PC-9 (cell line): Measurements from ENCODE around the gene HOXA5. TPM values are rescaled to one million over a fixed set of nuclear protein-coding genes. Genes with fewer than 3 reads are reported as not detected.

ENCODE experiments used
- BruUV-seq: library from RNA; stranded (reverse); fragments of 400-500 nt; replicated peaks from 2 replicates; lab custom pipeline; 2021; lab: Mats Ljungman, UMichigan
- CTCF ChIA-PET: fragments of 300-600 bp; sonication (Branson Sonifier 250); formaldehyde crosslinking; loops from one replicate; lab custom pipeline; 2022; ENCODE audit warnings: antibody characterized with exemption; lab: Charles Lee
- POLR2A ChIA-PET: fragments of 300-600 bp; sonication (Branson Sonifier 250); formaldehyde crosslinking; loops from one replicate; lab custom pipeline; 2022; ENCODE audit warnings: antibody characterized with exemption; ENCODE audit not compliant: unreplicated experiment; lab: Charles Lee
- DNase-seq, 2 experiments: peaks; one replicate each; pipeline versions ENCODE4 v3.0.0 to v3.0.0-alpha.2; 2015 to 2022; ENCODE audit warnings: mixed read lengths in 1 of 2
- H2AFZ ChIP-seq: fragments of 200-600 bp; sonication (generic); 2 replicates; pipeline ENCODE4 v1.8.1; 2017; ENCODE audit warnings: antibody characterized with exemption
- H3F3A ChIP-seq: fragments of 200-600 bp; sonication (generic); 2 replicates; pipeline ENCODE4 v1.8.1; 2017; ENCODE audit warnings: antibody characterized with exemption, mild to moderate bottlenecking, low read depth; ENCODE audit not compliant: insufficient read depth
- H3K27ac ChIP-seq: fragments of 200-600 bp; sonication (generic); 2 replicates; pipeline ENCODE4 v1.6.1; 2016; ENCODE audit warnings: mixed run types
- H3K27me3 ChIP-seq: fragments of 200-600 bp; sonication (generic); 2 replicates; pipeline ENCODE4 v1.6.1; 2016; ENCODE audit warnings: low read depth, mixed run types; ENCODE audit not compliant: insufficient read depth
- H3K36me3 ChIP-seq: fragments of 200-600 bp; sonication (generic); 2 replicates; pipeline ENCODE4 v1.6.1; 2016; ENCODE audit warnings: low read depth, mixed run types
- H3K4me1 ChIP-seq: fragments of 200-600 bp; sonication (generic); replicated peaks from 2 replicates; pipeline ENCODE4 v1.6.1; 2016; ENCODE audit warnings: mixed run types; ENCODE audit not compliant: insufficient read depth
- H3K4me2 ChIP-seq: fragments of 200-600 bp; sonication (generic); 2 replicates; pipeline ENCODE4 v1.6.1; 2017; ENCODE audit warnings: mixed run types
- H3K4me3 ChIP-seq: fragments of 200-600 bp; sonication (generic); 2 replicates; pipeline ENCODE4 v1.6.1; 2016; ENCODE audit warnings: mixed run types
- H3K79me2 ChIP-seq: fragments of 200-600 bp; sonication (generic); 2 replicates; pipeline ENCODE4 v1.6.1; 2017; ENCODE audit warnings: low read depth, mixed run types
- H3K9me2 ChIP-seq: fragments of 200-600 bp; sonication (generic); 2 replicates; pipeline ENCODE4 v1.8.1; 2017; ENCODE audit warnings: mild to moderate bottlenecking; ENCODE audit not compliant: insufficient read depth
- H3K9me3 ChIP-seq: fragments of 200-600 bp; sonication (generic); 2 replicates; pipeline ENCODE4 v1.8.1; 2016; ENCODE audit warnings: low read depth; ENCODE audit not compliant: insufficient read depth
- H4K20me1 ChIP-seq: fragments of 200-600 bp; sonication (generic); 2 replicates; pipeline ENCODE4 v1.8.1; 2017; ENCODE audit not compliant: insufficient read depth
- EZH2 ChIP-seq: fragments of 200-600 bp; sonication (generic); IDR thresholded peaks from 2 replicates; pipeline ENCODE4 v1.8.0; 2017; ENCODE audit warnings: antibody characterized with exemption, low read depth
- intact Hi-C: fragments of 100-400 bp; cut with micrococcal nuclease; formaldehyde crosslinking; loops from one replicate; pipeline ENCODE4 v1.10.0; 2022; ENCODE audit not compliant: unreplicated experiment
- total RNA-seq: library from RNA; stranded (reverse); gene quantifications from 2 replicates; pipeline ENCODE4 v1.2.3, GENCODE V29; 2021
- TF ChIP-seq, protein P1 (sequence below): fragments of 200-600 bp; sonication (generic); conservative IDR thresholded peaks from 2 replicates; pipeline ENCODE4 v1.6.1; 2017; ENCODE audit warnings: mixed run types, antibody characterized with exemption, mild to moderate bottlenecking, moderate library complexity

The HOXA5 gene
- total RNA-seq, 1 experiment from 2014 or later, result 1.0 TPM

DNA sequence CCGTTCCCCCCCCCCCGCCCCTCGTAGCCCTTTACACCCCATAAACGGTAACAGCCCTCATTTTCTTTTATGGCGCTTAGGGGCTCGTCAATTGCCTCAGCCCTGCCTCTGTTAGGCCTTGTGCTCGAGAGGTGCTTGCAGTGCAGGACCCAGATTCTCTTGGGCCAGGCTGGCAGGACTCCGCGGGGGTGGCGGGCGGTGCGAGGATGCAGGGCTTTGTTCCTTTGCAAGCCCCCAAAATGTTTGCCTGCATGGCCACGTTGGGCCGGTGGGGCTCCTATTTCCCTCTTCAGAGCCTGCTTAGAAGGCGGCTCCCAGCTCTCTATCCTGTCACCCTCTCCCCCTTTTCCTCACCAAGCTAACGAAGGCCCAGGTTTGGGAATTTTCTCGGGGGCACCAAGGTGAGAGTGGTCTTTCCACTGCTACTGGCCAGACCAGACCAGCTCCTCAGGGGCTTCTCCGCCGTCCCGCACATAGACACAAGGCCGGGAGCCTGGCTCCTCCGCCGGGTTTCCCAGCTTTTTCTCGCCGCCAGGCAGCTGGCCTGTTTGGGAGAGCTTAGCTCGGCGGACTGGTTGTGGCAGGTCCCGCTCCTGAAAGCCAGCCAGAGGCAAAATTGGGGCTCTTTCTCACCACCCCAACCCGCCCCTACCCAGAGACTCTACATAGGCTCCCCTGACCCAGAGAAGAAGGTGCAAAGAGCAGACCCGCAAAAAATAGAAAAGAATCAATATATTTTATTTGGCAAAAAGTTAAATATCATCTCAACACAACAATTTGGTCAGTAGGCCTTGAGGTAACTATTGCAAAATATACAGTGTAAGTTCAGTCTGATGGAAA, 18.5 kb upstream of the HOXA5 start:
- Histone ChIP-seq H3K36me3 (no peaks in the 10 kb centered on the region), H3F3A (peaks cover 14% of the 10 kb centered on the region; the same call in 1 of the 2 replicates), H3K9me2 (no peaks in the 10 kb centered on the region), H2AFZ (no peak overlapping the region), H3K79me2 (no peaks in the 10 kb centered on the region), H3K4me2 (no peak overlapping the region), H3K9me3 (no peaks in the 10 kb centered on the region), H3K27ac (no peak overlapping the region), H3K4me1 (0 out of 2 replicates have a peak, but pooled peaks cover 3% of the 10 kb centered on the region), H4K20me1 (no peaks in the 10 kb centered on the region), H3K27me3 (no peaks in the 10 kb centered on the region), H3K4me3 (no peak overlapping the region)
- BruUV-seq, result no TSS peak
- no peak for DNase-seq
- intact Hi-C loops, result loop anchor here (1.0 to 10.0 kb wide), 10 partner anchors 302 to 1595 kb away; no protein-coding TSS in a partner anchor
- CTCF ChIA-PET, result interaction anchor here (0.6 to 3.1 kb wide), 11 partner anchors 9 to 793 kb away, joined by 3 to 24 read pairs (median 6); no protein-coding TSS in a partner anchor
- POLR2A ChIA-PET, result interaction anchor here (0.5 to 0.7 kb wide), 3 partner anchors 301 to 1010 kb away, joined by 3 to 9 read pairs (median 5); partner anchors contain the start of gene NFE2L3
- no peak for TF ChIP-seq EZH2
- TF ChIP-seq, protein P1, sequence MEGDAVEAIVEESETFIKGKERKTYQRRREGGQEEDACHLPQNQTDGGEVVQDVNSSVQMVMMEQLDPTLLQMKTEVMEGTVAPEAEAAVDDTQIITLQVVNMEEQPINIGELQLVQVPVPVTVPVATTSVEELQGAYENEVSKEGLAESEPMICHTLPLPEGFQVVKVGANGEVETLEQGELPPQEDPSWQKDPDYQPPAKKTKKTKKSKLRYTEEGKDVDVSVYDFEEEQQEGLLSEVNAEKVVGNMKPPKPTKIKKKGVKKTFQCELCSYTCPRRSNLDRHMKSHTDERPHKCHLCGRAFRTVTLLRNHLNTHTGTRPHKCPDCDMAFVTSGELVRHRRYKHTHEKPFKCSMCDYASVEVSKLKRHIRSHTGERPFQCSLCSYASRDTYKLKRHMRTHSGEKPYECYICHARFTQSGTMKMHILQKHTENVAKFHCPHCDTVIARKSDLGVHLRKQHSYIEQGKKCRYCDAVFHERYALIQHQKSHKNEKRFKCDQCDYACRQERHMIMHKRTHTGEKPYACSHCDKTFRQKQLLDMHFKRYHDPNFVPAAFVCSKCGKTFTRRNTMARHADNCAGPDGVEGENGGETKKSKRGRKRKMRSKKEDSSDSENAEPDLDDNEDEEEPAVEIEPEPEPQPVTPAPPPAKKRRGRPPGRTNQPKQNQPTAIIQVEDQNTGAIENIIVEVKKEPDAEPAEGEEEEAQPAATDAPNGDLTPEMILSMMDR, result no peak

DNA sequence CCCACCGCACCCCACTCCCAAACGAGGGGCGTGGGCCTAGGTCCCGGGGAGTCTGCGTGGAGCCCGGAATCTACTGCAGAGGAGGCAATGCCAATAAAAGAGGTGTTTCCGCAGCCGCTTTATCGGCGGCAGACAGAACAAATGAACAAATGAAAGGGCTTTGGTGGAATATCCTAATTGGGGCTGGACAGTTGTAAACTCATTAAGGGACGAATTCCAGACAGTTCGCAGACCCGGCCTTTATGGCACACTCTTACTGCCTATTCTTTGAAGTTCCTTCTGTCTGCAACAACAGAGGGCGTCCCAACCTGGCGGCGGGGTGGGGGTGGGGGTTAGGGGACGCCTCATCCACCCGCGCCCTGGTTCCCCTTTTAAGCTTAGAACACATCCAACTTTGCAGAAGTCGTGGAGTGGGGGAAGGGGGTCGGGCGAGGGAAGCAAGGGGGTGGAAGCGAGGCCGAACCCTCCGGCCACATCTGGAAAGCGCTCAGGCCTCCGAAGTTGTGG, 17.8 kb upstream of the HOXA5 start:
- H4K20me1 ChIP-seq, result no peaks in the 10 kb centered on the region
- DNase-seq, result no peak
- peak overlapping the region; percentile 97 for H2AFZ ChIP-seq
- H3K4me3 ChIP-seq, result peak overlapping the region; percentile 71
- ChIA-PET POLR2A (interaction anchor here (0.5 to 0.6 kb wide), 2 partner anchors 16 to 501 kb away, joined by 3 to 9 read pairs; no protein-coding TSS in a partner anchor), CTCF (interaction anchor here (0.6 to 3.1 kb wide), 16 partner anchors 9 to 1272 kb away, joined by 3 to 24 read pairs (median 6); no protein-coding TSS in a partner anchor)
- H3F3A ChIP-seq, result peaks cover 14% of the 10 kb centered on the region; the same call in 1 of the 2 replicates
- no peak for TF ChIP-seq EZH2
- TF ChIP-seq, protein P1, result peak; percentile 55
- H3K4me2 ChIP-seq, result peak overlapping the region; percentile 86
- H3K36me3 ChIP-seq, result no peaks in the 10 kb centered on the region
- H3K9me3 ChIP-seq, result no peaks in the 10 kb centered on the region
- H3K9me2 ChIP-seq, result no peaks in the 10 kb centered on the region
- no peaks in the 10 kb centered on the region for H3K79me2 ChIP-seq
- H3K27me3 ChIP-seq, result no peaks in the 10 kb centered on the region
- H3K27ac ChIP-seq, result no peak overlapping the region
- 0 out of 2 replicates have a peak, but pooled peaks cover 3% of the 10 kb centered on the region for H3K4me1 ChIP-seq
- BruUV-seq, result no TSS peak
- intact Hi-C loops, result loop anchor here (1.0 to 10.0 kb wide), 10 partner anchors 301 to 1594 kb away; no protein-coding TSS in a partner anchor
